Cardiac fibroblast (primary cell): ENCODE measurements around the gene ASXL2.
"Not testable (repeated sequence)": the region's sequence is repeated elsewhere in the genome, so short reads cannot be mapped to it uniquely, and the experiment has no call there.

ENCODE experiments used
- DNase-seq, 2 donors: peaks; one replicate each; pipeline versions ENCODE4 v3.0.0 to v3.0.0-alpha.2; 2010; ENCODE audit warnings: low read depth in 2 of 2
- H3K4me3 ChIP-seq, 2 donors: replicated peaks in 1 of 2; 1 replicate in 1 of 2; 2 replicates in 1 of 2; pipeline ENCODE4 v1.5.1; 2011; ENCODE audit warnings: low read depth in 2 of 2, low read length in 2 of 2, mild to moderate bottlenecking in 2 of 2, moderate library complexity in 1 of 2
- TF ChIP-seq, protein P1 (sequence below): IDR thresholded peaks from one replicate; pipeline ENCODE4 v1.5.1; 2011; ENCODE audit warnings: low read depth, mild to moderate bottlenecking, low read length, inconsistent platforms

Gene ASXL2

DNA sequence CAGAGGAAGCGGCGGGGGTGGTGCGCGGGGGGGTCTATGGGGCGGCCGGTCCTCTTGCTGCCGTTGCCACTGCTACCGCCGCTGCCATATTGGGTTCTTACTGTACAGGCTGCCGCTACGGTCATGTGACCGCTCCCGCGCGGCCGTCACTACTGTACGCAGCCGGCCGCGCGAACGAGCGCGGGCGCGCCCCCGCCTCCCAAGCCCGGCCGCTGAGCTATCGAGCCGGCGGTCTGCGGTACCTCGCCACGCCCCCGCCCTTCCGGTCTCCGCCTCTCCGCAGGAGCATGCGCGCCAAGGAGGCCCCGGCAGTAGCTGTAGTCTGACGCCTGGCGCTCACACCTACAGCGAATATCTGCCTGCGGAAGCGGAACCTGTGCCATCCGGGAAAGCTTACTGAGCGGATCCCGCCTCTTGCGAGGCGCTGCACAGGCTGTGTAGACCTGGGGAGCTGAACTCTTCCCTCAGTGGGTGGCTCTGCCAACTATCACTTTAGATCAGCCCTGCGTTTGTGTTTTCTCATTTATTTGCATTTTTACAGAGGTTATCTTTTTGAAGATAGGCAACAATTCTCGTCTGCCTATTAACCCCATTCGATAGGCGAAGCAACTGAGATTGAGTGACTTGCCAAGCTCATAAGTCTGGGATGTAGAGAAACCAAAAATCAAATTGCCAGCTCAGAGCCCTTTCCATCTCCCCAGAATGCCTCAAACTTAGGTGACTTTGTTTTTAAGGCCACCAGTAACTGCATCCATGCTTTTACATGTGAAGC, at the start of gene ASXL2:
TSS of gene ASXL2 (minus strand) at position 127 of the 772 bp plus-strand sequence. CDS start 265 bp downstream, outside the sequence.
- H3K4me3 ChIP-seq, result peak within 1 kb of the TSS; percentile 97 to 100
- TF ChIP-seq, protein P1, sequence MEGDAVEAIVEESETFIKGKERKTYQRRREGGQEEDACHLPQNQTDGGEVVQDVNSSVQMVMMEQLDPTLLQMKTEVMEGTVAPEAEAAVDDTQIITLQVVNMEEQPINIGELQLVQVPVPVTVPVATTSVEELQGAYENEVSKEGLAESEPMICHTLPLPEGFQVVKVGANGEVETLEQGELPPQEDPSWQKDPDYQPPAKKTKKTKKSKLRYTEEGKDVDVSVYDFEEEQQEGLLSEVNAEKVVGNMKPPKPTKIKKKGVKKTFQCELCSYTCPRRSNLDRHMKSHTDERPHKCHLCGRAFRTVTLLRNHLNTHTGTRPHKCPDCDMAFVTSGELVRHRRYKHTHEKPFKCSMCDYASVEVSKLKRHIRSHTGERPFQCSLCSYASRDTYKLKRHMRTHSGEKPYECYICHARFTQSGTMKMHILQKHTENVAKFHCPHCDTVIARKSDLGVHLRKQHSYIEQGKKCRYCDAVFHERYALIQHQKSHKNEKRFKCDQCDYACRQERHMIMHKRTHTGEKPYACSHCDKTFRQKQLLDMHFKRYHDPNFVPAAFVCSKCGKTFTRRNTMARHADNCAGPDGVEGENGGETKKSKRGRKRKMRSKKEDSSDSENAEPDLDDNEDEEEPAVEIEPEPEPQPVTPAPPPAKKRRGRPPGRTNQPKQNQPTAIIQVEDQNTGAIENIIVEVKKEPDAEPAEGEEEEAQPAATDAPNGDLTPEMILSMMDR, result no peak
- DNase-seq, result peak; percentile 96 to 98

DNA sequence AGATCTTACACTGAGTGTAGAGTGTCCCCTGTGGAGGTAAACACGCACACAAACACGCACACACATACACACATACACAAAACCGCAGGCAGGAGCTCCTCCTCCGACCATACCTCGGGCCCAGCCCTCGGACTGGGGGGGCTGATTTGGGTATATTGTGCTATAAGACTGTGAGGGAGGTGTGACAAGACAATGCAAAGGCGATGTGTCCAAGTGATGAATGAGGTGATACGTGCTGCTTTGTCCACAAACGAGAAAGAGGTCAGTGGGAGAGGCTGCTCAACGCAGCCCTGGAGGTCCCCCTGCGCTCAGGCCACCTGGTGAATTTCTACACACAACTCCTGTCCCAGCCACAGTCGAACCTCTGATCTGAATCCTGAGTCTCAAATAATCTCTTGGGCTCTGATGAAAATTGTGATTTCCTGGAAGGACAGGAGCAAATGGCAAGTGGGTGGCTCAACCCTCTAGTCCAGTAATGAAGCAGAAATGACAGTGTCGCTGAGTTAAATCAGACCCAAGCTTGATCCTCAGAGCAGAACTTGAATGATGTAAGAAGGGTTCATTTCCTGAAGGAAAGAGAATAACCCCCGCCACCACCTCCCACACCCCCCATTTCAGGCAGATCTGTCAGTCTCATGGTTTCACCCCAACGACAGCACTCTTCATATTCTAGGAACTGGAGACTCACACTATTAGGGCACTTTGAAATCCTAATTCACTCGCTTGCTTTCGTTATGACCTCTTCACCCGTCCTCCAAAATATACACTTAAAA, 48.9 kb upstream of the ASXL2 start:
- no peak overlapping the region for H3K4me3 ChIP-seq
- TF ChIP-seq, protein P1, result no peak
- DNase-seq, result no peak

DNA sequence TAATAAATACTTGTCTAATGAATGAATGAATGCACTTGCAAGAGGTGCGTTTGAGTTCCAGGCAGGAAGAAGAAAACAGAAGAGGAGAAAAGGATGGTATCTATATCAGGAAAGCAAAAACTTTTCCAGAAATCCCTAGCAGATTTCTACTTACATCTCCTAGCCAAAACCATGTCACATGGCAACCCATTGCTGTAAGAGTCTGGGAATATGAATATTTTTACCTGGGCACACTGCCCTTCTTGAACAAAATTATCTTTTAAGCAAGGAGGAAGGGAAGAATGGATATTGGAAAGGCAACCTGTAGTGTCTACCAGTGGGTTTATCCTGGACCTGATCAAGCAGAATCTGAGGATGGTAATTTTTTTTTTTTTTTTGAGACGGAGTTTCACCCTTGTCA, 44.2 kb upstream of the ASXL2 start:
- no peak overlapping the region for H3K4me3 ChIP-seq
- DNase-seq, result no peak
- TF ChIP-seq, protein P1, result no peak

DNA sequence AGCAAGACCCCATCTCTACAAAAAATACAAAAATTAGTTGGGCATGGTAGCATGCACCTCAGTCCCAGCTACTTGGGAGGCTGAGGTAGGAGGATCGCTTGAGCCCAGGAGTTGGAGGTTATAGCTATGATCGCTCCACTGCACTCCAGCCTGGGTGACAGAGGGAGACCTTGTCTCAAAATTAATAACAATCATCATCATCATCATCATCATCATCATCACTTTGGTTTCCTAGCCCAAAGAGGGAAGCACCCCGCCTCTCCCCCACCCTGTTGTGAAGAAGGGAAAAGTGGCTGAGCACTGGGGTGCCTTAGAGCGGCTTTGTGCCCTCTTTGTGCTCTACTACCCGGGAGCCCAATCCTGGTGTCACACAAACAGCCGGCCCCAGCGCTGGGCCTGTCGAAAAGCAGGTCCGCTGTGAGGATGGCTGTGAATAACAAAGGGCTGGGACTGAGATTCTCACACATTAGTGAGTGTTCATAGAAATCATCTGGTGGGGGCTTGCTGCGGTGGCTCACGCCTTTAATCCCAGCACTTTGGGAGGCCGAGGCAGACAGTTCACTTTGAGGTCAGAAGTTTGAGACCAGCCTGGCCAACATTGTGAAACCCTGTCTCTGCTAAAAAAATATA, 42.6 kb upstream of the ASXL2 start:
- TF ChIP-seq, protein P1, result no peak
- DNase-seq, result no peak
- H3K4me3 ChIP-seq, result no peak overlapping the region

DNA sequence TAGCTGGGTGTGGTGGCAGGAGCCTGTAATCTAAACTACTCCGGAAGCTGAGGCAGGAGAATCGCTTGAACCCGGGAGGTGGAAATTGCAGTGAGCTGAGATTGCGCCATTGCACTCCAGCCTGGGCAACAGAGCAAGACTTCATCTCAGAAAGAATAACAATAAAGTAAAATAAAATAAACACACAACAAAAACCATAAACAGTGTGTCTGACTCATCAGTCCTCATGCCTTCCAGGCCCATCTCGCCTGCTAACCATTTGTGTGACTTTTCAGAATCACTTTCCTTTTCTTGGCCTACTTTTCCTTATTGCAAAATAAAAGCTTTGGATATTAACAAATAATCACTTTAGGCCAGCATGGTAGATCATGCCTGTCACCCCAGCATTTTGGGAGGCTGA, 42.0 kb upstream of the ASXL2 start:
- DNase-seq, result peak; percentile 17 to 48
- TF ChIP-seq, protein P1, result no peak
- H3K4me3 ChIP-seq, result no peak overlapping the region

DNA sequence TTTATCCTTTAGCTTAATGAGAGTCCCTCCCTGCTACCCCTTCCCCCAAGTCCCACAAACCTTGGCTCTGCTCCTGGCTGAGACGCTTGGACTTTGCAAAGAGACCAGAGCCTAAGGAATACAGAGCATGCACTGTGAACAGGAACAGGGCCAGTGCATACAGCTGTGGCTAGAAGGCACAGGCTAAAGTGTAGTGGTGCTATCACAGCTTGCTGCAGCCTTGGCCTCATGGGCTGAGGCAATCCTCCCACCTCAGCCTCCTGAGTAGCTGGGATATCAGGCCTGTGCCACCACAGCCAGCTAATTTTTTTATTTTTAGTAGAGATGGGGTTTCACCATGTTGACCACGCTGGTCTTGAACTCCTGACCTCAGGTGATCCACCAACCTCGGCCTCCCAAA, 39.5 kb upstream of the ASXL2 start:
- H3K4me3 ChIP-seq, result no peak overlapping the region
- TF ChIP-seq, protein P1, result no peak
- no peak for DNase-seq

DNA sequence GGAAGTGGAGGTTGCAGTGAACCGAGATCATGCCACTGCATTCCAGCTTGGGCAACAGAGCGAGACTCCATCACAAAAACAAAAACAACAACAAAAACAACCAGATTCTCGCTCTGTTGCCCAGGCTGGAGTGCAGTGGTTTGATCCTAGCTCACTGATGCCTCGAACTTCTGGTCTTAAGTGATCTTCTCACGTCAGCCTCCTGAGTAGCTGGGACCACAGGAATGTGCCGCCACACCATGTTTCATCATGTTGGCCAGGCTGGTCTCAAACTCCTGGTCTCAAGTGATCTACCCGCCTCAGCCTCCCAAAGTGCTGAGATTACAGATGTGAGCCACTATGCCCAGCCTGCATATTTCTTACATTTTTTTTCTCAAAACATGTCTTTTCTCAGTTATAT, 39.1 kb upstream of the ASXL2 start:
- peak in 1 of 2 donors; percentile 25 for DNase-seq
- not testable (repeated sequence) for H3K4me3 ChIP-seq

DNA sequence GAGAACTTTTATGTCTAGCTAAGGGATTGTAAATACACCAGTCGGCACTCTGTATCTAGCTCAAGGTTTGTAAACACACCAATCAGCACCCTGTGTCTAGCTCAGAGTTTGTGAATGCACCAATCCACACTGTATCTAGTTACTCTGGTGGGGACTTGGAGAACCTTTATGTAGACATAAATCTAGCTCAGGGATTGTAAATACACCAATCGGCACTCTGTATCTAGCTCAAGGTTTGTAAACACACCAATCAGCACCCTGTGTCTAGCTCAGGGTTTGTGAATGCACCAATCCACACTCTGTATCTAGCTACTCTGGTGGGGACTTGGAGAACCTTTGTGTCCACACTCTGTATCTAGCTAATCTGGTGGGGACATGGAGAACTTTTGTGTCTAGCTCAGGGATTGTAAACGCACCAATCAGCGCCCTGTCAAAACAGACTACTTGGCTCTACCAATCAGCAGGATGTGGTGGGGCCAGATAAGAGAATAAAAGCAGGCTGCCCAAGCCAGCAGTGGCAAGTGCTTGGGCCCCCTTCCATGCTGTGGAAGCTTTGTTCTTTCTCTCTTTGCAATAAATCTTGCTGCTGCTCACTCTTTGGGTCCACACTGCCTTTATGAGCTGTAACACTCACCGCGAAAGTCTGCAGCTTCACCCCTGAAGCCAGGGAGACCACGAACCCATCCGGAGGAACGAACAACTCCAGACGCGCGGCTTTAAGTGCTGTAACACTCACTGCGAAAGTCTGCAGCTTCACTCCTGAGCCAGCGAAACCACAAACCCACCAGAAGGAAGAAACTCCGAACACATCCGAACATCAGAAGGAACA, 37.9 kb upstream of the ASXL2 start:
- not testable (repeated sequence) for H3K4me3 ChIP-seq, DNase-seq

DNA sequence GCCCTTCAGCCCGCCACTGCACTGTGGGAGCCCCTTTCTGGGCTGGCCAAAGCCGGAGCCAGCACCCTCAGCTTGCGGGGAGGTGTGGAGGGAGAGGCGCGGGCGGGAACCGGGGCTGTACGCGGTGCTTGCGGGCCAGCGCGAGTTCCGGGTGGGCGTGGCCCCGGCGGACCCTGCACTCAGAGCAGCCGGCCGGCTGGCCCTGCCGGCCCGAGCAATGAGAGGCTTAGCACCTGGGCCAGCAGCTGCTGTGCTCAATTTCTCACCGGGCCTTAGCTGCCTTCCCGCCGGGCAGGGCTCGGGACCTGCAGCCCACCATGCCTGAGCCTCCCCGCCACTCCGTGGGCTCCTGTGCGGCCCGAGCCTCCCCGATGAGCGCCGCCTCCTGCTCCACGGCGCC, 37.1 kb upstream of the ASXL2 start:
- H3K4me3 ChIP-seq, DNase-seq: not testable (repeated sequence)

DNA sequence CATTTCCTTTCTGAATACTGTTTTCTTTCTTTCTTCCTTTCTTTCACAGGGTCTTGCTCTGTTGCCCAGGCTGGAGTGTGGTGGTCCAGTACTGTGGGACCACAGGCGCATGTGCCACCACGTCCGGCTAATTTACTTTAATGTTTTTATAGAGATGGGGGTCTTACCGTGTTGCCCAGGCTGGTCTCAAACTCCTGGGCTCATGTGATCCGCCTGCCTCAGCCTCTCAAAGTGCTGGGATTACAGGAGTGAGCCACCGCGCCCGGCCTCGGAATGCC, 35.3 kb upstream of the ASXL2 start:
- not testable (repeated sequence) for H3K4me3 ChIP-seq

More for the DNA sequence above, 35.3 kb upstream of the ASXL2 start:
- DNase-seq, result not testable (repeated sequence)
